NCI-H446 treated with DMSO at 0.1 percent for 48 hours (cell line): ENCODE measurements around the gene ALG9.
"Not testable (repeated sequence)": the region's sequence is repeated elsewhere in the genome, so short reads cannot be mapped to it uniquely, and the experiment has no call there.

Experiments used
- DNase-seq: peaks from one replicate; lab custom pipeline; 2025; lab: John Stamatoyannopoulos, UW

ALG9 gene

DNA sequence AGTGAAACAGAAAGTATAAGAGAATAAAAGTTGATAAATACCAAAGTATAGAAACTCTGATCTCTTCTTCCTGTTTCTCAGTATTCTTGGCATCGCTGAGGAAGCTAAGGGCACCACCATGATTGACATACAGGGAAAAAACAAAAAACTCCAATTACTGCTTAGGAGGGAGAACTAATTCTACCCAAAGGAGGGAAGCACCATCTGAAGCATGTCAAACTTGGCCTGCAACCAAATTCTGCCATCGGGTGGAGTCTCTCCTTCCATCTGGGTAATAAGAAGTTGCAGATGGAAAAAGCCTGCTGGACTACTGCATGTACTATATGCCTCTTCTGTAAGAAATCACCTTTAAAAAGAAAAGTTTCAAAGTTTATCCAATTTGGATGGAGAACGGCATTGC, 74.7 kb downstream of the ALG9 start:
- peak; percentile 98 for DNase-seq

DNA sequence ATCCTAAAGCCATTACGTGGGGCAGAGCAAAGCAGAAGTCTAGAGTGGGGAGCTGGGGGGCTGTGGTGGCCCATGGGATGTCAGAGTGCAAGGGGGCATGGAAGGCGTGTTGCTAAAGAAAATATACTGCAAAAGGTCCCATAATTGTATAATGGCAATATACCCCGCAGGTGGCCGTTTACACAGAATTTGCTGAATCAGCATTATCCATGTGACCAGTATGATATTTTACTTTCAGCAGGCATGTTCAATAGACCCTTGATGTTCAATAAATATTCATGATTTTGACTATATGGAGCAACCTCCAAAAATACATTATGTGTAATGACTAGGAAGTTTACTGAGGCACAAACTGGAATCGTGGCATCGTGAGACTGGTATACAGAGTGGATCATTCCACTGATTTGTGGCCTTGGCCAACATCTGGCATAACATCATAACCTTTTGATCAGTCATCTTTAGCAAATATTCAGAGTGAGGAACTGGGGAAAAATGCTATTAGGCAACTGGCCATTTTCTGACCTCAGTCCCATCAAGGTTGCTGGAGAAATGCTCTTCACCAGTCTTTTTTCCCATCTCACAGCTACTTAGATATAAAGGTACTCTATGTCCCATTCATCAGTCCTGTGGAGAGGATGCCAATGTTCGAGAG, 75.9 kb downstream of the ALG9 start:
- DNase-seq = no peak

DNA sequence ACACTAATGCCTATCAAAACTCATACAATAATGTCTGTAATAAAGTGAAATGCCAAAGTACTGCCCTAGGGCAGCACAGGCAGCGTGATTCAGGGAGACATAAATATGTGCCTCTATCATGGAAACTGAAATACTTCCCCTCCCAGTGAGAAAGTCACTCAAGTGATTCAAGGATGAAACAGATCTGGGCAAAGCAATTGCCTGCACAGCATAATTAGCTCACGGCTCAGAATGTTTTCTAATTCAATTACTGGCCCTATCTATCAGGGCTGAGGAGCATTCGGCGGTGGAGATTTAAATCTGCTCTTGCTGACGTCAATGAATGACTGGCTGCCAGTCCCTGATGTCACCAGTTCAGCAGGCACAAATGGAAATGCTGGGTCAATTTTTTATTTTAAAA, 77.5 kb downstream of the ALG9 start:
- DNase-seq = peak; percentile 84

DNA sequence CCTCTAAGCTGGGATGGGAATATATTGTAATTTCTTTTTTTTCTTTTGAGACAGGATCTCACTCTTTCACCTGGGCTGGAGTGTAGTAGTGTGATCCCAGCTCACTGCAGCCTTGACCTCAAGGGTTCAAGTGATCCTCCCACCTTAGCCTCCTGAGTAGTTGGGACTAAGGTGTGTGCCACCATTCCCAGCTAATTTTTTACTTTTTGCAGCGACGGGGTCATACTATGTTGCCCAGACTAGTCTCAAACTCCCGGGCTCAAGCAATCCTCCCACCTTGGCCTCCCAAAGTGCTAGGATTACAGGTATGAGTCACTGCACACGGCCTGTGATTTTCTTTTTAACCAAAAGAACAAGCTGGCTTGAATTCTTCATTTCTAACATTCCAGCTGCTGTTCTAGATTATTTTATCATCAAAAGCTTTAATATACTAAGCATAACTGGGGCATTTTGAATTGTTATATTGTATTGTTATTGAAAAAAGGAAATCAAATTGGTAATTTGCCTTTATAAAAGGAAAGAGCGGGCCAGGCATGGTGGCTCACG, 78.4 kb downstream of the ALG9 start:
- no peak for DNase-seq

DNA sequence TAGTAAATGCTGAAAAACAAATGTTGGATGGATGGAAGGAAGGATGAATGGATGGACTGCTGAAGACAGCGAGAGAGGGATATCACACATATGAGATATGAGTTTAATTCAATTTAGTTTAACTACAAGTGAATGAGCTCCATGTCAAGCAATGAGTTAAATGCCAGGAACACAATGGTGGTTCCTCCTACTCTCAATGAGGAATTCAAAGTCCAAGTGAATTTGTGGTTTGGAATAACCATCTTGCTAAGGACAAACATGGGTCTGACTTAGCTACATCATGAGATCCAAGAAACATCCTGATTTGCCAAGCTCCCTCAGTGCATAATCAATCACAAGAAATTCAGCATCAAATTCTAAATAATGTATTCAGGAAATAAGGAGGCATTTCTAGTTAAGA, 79.1 kb downstream of the ALG9 start:
- DNase-seq = no peak

DNA sequence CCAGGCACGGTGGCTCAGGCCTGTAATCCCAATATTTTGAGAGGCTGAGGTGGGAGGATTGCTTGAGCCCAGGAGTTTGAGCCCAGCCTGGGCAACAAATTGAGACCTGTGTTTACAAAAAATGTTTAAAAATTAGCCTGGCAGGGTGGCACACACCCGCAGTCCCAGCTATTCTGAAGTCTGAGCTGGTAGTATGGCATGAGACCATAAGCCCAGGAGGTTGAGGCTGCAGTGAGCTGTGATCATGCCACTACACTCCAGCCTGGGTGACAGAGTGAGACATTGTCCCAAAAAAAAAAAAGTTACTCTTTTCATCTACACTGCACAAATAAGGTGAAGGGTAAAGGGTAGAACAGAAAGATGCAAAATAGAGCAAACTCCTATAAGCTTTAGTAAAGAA, 82.9 kb downstream of the ALG9 start:
- no peak for DNase-seq

DNA sequence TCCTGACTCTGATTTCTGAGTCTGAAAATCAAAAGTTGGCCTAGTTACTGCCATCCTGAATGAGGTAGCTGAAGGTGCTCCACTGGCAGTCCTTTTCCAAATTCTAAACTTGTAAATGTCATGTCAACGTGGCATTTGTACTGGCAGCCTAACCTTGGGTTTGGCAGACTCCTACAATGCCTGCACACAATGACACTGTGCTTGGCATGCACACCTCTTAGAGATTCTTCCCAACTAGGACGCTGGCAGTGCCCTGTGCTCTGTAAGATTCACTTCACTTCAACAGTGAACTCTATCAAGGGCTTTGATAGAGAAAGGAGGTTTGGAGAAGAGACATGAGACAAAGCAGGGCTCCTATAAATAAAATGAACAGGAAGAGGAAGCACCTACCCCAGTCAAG, 83.3 kb downstream of the ALG9 start:
- DNase-seq = peak; percentile 24

DNA sequence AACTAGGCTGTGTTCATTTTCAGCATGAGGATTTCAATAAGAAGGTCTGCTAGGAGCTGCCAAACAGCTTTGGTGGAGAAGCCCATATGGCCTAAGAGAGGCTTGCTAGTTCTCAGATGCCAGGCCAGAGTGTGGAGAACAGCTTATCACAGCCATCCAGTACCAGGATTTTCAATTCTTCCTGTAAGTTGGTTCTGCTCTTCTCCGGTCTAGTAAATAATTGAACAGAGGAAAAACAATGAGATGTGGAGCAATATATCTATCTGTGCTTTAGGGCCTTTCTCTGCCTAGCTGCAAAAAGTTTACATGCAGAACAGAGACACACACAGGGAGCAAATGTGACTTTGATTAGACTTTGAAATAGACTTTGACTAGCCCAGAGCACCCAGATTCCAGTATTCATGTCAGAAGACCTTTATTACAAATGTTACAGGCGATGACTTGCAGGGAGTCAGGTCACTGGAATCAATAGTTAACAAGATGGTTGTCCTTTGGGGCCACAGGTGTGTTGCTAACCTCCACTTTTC, 85.4 kb downstream of the ALG9 start:
- DNase-seq = peak; percentile 67

DNA sequence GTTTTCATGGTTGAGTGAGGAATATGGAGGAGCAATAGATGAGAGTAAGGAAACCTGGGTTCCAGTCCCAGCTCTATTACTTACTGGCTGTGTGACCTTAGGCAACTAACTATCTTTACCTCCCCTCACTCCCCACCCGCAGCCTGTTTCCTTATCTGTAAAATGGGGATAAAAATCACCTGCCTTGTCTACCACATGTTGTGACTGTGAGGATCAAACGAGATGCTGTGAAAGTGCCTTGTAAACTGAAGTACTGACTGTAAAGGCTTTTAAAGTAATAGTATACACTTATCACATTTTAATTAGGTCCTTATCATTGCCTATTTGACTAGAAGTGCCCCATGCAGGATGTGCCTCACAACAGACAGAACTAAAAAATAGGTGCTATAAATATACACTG, 86.3 kb downstream of the ALG9 start:
- no peak for DNase-seq

DNA sequence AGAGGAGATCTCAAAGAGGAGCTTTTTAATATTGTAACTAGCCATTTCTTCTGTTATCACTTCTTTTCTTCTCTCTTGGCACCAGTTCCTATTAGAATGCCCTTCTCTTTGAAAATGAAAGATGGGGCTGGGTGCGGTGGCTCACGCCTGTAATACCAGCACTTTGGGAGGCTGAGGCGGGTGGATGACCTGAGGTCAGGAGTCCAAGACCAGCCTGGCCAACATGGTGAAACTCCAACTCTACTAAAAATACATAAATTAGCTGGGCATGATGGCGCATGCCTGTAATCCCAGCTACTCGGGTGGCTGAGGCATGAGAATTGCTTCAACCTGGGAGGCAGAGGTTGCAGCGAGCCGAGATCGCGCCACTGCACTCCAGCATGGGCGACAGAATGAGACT, 87.1 kb downstream of the ALG9 start:
- DNase-seq = not testable (repeated sequence)

DNA sequence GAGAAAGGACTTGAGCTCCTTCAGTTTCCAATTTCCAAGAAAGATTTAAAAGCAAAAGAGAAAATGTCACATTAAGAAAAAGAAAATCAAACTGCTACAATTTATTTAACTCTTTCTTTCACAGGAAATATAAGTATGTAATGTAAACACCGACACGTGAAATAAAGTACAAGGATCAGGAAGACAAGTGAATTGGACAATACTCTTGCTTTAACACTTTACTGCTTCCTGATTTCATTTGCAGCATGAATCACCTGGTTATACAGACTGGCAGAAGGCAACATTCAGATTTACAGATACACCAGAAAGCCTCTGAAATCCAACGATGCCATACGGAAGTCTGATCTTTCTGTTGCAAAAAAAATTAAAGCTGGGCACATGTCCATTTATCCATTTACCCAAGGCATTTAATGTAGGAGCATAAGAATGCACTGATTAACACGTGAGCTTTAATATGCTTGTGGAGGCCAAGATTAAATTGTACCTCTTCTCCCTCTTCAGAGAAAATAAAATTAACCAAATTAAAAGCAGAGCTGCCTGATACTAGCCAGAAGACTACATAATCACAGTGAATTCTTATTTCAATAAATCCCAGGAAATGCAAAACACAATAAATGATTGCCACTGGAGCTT, 89.2 kb downstream of the ALG9 start:
- no peak for DNase-seq

DNA sequence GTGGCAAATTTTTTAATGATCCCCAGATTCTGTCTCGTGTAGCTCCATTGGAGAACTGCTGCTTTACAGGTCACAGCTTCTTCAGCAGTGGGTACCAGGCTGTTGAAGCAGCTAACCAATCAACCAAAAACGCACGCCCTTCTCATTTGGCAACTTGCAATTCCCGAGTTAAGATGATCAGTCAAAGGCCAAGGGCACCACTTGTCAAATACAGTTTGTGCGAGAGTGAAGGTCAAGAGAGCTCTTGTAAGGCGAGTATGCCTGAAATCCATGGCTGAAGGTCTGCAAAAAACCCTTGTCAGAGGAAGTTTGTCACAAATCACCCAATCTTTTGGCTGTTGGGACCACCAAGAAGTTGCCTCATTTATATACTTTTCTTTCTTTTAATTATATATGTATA, 92.3 kb downstream of the ALG9 start:
- no peak for DNase-seq

DNA sequence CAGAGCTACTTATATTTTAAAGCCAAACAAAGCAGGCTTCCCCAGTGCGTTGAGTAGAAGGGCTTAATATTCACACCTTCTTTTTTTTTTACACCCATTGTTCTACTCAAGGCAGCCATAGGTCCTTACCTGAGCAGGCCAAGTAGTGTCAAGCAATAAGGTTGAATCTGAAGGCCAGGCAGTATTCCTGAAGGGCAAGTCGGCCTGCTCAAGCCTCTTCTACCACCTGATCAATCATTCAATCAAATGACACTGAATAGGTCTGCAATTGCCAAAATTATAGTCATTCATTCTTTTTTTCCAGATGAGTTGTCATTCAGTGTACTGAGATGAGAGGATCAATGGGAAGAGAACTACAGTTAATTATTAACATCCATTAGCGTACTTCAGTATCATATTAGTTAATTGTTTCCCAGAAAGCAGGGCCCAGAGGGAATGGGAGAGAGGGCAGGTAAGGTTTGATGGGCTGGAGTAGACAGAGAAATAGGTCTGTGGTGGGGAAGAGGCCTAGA, 93.3 kb downstream of the ALG9 start:
- no peak for DNase-seq

DNA sequence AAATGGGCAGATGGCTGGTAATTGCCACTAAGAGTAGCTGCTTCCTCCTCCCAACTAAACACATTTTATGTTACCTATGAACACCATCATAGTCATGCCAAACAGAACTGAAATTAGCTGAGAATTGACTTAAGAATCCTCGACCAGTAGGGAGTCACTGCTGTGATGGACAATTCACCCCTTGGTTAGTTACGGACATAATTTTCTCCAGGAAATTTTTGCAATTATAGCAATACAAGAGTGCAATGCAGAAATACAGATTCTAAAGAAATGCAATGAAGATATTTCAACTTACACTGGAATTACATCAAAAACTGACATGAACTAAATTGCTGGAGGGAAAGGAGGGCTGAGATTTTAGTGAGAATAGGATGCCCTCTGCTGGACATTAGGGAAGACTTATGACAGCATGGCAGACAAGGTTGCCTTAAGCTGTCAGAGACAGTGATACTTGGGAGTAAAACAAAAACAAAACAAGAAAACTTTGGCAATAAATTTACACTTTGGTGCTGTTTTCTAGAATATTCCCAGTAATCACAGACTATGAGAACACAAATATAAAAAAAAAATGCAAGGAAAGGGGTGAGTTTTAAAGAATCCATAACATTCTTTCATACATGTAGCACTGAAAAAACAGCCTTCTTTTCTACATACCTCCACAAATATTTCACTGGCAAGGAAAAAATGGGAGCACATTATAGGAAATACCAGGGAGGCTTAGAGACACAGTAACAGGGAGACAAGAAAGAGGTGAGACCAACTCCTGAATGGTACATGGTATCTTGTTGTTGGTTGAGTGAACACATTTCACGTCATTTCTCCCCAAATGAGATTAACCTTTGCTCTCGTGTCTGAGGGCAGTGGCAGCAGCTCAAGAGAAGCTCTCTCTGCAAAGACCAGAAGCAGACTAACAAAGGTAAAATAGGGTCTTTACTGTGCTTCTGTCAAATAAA, 94.0 kb downstream of the ALG9 start:
- DNase-seq = peak; percentile 57

DNA sequence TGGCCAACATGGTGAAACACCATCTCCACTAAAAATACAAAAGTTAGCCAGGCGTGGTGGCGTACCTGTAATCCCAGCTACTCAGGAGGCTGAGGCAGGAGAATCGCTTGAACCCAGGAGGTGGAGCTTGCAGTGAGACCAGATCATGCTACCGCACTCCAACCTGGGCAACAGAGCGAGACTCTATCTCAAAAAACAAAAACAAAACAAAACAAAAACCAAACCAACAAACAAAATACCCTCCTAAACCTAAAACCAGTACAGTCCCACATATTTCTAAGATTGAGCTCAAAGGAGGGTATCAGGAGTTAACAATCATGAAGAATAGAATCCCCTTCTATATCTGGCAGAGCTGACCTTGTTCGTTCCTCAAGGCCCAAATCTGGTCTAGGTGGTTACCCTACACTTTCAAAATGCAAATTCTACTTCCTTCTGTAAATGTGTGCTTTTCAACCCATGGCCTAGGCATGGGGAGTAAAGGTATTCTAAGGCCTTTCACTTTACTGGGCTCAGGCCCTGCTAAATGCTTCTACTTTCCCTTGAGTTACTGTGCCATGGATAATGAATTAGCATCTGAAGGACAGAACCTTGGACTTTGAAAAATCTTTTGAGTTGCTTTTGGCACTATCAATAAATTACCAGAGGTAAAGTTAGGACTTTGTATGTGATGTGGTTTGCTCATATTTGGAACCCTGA, 94.8 kb downstream of the ALG9 start:
- no peak for DNase-seq

DNA sequence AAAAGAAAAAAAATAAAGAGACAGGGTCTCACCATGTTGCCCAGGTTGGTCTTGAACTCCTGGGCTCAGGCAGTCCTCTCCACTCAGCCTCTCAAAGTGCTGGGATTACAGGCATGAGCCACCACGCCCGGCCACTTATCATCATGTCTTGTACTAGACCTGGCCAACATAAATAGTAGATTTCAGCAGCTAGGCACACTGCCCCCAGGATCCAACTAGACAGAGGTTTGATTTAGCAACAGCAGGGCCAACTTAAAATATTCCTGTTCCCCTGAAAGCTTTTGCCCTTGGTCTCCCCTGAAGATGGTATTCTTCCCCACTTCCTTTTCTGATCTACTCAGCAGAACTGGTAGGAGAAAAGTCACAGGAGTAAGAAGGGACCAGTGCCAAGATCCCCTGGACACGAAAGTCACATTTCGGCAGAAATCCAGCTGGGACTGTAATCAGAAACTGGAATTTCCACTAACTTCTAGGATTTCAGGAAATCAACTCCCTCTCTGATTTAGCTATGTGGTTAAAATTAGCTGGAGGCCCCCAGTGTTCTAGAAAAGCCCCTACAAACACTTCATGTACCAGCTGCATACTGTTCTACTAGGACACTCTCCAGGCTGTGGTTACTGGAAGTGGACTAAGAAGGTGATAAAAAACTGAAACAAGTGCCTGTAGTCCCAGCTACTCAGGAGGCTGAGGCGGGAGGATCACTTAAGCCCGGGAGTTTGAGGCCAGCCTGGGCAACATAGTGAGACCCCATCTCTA, 96.2 kb downstream of the ALG9 start:
- DNase-seq = no peak

DNA sequence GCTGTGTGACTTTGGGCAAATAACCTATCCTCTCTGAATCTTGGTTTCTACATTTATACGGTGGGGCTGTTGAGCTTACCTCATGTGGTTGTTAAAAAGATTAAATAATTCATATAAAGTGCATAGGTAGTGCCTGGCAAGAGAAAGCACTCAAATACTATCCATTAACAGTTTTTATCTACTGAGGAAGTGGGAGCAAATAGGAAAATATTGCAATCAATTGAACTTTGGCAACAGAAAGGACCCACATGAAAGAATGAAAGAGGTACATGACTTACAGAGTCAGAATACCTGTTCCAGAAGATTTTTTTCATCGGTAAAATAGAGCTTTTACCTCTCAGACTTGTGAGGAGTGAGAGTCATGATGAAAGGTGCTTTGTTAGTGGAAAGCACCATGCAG, 98.8 kb downstream of the ALG9 start:
- no peak for DNase-seq

DNA sequence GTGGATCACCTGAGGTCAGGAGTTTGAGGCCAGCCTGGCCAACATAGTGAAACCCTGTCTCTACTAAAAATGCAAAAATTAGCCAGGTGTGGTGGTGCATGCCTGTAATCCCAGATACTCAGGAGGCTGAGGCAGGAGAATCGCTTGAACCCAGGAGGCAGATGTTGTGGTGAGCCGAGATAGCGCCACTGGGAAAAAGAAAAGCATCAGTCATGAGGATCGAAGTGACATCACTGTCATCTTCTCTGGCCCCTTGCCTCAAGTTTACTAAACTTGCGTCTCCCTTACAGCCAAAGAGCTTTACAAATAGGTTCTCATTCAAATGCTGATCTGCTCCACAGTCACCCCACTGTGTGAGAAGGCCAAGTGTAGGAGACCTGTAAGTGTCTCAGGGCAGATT, 100.2 kb downstream of the ALG9 start:
- not testable (repeated sequence) for DNase-seq

DNA sequence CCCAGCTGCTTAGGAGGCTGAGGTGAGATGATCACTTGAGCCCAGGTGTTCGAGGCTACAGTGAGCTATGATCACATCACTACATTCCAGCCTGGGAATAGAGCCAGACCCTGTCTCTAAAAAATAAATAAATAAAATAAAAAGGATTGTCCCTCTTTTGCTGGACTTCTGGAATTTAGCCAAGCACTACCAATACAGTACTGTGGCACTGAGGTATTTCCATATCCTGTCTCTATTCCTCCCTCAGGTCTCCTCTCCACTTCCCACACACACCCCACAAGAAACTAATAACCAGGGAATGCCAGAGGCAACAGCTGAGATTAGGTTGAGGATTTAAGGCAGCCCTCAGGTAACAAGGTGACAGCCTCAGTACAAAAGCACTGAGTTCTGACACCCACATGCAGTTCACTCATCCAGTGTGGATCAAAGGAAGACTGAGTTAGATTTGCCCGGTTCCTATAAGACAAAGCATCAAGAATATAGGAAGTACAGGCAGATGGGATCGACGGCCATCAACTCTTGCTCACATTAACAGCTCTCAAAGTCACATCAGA, 100.7 kb downstream of the ALG9 start:
- no peak for DNase-seq

DNA sequence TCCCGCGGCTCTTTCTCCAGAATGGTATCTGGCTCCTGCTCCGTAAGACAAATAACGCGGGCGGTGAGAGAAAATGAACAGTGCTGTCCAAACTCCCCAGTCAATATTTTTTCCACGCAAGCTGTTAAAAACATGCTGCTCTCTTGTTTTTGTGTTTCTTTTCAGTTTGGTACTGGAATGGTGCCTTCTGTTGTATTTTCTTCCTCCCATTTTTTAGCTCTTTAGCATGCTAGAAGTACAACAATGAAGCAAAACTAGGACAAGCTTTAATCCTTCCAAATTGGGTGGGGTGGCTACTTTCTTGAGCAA, 104.6 kb downstream of the ALG9 start:
- DNase-seq = no peak
